Measurements from ENCODE around the gene BCL2L2.

Gene BCL2L2

DNA sequence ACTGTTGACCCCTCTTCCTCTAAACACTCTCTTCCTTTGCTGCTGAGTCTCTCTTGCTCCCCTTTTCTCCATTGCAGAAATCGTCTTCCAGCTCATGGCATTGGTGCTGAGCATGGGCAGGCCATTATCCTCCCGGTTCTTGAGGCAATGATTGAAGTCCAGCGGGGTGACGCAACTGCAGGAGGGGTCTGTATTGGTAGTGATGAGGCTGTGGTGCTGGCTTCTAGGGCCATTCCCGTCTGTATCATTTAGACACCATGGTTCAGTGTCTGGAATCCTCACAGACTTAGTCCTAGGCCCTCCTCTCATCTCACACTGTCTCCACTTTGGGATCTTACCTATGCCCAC lies 46.8 kb downstream of the BCL2L2 start:
- in situ Hi-C loops (cut with MboI; ENCODE audit: low sequenced_read_pairs) = no loop called here

DNA sequence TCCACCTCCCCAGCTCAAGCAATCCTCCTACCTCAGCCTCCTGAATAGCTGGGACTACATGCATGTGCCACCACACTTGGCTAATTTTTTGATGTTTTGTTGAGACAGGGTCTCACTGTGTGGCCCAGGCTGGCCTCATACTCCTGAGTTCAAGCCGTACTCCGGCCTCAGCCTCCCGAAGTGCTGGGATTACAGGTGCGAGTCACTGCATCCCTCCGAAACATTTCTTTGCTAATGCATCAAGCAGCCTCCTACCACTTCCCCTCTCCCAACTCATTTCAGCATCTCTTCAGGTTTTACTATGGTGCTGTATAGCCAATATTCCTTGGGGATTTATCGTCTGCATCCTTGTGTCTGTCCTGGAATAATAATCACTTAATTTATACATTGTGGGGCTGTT lies 48.4 kb downstream of the BCL2L2 start:
- in situ Hi-C loops (cut with MboI; ENCODE audit: low sequenced_read_pairs) = no loop called here

DNA sequence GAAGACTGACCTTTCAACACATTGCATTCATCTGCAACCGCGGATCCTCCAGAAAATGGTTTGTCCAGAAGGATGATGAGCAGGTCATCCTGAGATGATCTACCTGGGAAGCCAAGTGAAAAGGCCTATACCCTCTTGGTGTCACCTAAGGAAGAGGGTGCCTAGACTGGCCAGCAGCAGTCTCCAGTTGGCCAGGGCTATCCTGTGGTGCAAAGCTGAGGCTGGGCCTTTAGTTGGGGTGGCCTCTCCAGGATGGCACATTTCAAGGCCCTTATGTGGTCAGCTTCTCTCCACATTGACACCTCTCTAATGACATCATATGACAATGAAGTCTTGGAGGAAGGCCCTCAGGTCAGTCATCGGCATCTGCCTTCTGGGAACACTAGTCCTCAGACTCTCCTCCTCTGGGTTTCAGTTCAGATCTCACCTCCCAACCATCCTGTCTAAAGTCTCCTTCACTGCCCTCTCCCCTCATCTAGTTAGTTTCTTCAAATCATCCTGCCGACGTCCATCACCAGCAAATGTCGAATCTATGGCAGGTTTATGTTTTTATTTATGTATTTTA lies 49.3 kb downstream of the BCL2L2 start:
- in situ Hi-C loops (cut with MboI; ENCODE audit: low sequenced_read_pairs) = no loop called here

DNA sequence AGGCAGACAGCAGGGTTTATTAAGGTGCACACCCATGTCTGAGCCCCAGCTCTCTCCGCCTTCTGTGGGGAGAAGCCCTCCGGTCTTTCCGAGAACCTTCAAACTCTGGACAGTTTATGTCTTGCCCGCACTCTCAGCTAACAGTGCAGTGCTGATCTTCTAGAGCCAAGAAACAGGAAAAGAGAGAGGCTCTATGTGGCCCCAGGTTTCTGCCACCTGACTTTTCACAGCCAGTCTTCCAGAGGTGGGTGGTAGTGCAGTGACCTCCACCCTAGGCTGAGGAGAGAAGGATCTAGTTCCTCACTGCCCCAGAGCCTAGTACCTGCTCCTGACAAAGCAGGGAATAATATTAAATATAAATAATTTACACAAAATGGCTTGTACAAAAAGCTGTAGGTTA lies 50.0 kb downstream of the BCL2L2 start:
- in situ Hi-C loops (cut with MboI; ENCODE audit: low sequenced_read_pairs) = no loop called here

DNA sequence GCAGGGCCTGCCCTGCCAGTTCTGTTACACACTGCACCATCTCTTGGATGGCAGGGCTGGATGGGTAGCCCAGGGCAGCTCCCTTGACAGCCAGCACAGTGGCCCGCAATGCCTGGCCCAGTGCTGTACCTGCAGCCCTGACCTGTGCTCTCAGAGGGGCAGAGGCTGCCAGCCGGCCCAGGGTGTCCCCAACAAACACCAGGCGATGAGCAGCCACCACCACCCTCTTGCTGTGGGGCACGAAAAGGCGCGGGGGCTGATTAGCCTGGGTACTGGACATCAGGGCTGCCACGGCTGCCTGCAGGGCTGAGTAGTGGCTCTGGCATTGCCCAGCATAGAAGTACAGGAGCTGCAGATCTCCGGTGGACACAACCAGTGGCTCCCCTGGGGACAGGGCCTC lies 50.6 kb downstream of the BCL2L2 start:
- in situ Hi-C loops (cut with MboI; ENCODE audit: low sequenced_read_pairs) = no loop called here

DNA sequence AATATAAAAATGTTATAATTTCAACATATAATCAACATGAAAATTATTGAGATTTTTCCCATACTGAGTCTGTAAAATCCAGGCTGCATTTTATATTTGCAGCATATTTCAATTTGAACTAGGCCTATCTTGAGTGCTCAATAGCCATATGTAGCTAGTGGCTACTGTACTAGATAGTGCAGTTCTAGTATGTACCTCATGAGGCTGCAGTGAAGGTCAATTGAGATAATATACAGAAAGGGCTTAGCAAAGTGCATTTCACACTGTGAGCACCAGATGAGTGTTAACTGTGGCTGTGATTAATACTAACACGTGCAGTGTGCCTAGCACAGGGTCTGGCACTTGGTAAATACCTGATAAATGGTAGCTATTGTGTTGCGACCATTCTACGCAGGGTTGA lies 51.4 kb downstream of the BCL2L2 start:
- in situ Hi-C loops (cut with MboI; ENCODE audit: low sequenced_read_pairs) = no loop called here

DNA sequence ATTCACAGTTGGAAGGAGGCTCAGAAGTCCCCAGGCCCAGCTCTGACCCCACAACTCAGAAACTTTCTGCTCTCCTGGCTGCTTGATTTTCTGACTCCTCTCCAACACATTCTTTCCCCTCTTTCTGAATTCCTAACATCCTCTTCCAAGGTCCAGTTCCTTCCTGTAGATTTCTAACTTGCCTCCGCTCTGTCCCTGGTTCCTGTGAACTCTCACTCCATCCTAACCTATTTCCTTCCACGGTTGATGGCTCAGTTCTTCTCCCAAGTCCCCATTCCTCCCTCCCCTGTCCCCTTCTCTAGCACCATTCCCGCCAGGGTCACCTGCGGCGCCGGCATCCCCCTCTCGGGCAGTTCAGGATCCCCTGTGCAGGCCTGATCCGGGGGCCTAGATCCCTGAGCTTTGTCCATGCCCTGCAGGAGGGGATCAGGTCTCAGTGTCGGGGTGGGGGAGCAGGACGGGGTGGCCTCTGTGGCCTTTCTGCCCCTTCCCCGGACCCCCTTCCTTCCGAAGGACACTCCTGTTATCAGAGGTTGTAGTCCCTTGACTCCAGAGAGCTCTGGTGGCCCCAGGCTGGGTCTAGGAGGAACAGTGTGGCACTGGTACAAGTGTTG lies 52.0 kb downstream of the BCL2L2 start:
- in situ Hi-C loops (cut with MboI; ENCODE audit: low sequenced_read_pairs) = no loop called here

DNA sequence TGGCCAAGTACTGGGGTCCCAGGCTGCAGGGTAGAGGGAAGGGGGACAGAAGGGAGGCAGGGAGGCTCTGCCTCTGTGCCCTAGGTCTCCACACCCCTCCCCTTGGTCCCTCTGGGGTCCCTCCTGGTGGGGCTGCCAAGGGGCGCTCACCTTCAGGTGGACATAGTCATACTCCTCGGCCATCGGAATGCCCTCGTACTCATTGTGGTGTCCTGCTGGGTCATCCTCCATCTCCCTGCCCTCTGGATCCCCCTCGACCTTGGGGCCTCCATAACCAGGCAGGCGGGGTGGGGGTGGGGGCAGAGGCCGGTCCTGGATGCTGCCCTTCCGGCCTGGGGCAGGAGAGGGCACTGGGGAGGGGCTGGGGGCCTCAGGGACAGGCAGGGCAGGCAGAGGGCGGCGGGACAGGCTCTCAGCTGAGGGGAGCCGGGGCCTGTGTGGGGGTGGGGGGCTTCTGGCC lies 52.6 kb downstream of the BCL2L2 start:
- in situ Hi-C loops (cut with MboI; ENCODE audit: low sequenced_read_pairs) = no loop called here

DNA sequence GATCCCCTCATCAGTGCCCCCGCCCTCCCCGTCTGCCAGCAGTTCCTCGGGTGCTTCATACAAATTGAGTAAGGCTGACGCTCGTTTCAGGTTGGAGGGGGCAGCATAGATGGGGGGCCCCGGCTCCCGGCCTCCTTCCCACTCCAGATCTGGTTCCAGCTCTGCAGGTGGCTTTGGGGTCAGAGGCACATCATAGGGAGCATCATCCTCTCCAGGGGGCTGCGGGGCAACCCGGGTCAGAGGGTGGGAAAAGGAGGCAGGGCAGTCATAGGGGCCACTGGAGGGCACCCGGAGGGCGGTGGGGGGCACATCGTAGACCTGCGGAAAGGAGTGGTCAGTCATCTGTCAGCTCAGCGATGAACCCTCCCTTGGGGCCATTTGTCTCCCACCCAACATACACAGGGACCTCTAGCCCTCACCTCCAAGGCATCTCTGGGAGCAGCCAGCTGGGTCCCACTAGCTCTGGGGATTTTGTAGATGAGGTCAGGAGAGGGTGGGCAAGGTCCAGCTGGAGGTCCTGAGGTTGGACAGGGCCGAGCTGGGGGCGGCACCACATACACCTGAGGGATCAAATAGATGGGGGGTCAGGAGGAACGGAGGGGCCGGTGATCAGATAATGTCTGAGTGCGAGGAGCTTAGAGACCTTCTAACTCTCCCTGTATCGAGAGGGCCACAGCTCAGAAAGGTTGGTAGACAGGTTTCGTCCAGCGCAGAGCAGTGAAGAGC lies 53.3 kb downstream of the BCL2L2 start:
- in situ Hi-C loops (cut with MboI; ENCODE audit: low sequenced_read_pairs) = no loop called here

DNA sequence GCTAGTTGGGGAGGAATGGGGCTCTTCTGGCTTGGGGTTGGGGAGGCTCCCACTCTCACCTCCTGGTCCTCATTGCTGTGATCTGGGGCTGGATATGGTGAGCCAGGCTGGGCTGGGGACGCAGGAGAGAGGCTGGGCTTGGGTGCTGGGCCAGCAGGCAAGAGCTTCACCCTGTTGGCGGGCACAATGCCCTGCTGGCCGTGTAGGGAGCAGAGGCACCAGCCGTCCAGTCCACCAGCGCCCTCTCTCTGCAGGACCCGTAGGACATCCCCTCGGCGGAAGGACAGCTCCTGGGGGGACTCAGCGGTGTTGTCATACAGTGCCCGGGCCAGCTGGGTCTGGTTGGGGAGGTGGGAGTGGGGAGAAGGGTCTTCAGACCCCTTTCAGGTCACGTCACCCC lies 53.9 kb downstream of the BCL2L2 start:
- in situ Hi-C loops (cut with MboI; ENCODE audit: low sequenced_read_pairs) = no loop called here

DNA sequence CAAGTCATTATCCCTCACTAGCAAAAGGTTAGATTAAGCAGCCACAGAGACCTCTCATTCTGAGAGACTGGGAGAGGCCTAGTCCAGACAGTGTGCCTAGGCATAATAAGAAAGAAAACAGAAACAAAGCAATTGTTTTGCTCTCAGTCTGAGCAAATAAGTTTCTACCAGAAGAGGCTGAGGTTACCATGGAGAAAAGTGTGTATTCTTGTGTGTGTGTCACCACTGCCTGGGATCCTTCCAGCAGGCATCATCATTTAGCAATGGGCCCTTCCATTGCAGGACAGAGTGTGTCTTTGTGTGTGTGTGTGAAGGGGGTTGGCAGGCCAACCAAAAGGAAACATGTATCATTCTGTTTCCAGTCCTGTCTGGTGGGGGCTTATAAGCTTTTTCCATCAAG lies 54.7 kb downstream of the BCL2L2 start:
- in situ Hi-C loops (cut with MboI; ENCODE audit: low sequenced_read_pairs) = no loop called here
